Right forelimb (tissue), 1 donor: ENCODE data around the gene MNAT1.
"Not testable (repeated sequence)": the region's sequence is repeated elsewhere in the genome, so short reads cannot be mapped to it uniquely, and the experiment has no call there.

Experiments used
- DNase-seq: peaks from one replicate; pipeline ENCODE4 v3.0.0-alpha.2; 2018

MNAT1 gene

DNA sequence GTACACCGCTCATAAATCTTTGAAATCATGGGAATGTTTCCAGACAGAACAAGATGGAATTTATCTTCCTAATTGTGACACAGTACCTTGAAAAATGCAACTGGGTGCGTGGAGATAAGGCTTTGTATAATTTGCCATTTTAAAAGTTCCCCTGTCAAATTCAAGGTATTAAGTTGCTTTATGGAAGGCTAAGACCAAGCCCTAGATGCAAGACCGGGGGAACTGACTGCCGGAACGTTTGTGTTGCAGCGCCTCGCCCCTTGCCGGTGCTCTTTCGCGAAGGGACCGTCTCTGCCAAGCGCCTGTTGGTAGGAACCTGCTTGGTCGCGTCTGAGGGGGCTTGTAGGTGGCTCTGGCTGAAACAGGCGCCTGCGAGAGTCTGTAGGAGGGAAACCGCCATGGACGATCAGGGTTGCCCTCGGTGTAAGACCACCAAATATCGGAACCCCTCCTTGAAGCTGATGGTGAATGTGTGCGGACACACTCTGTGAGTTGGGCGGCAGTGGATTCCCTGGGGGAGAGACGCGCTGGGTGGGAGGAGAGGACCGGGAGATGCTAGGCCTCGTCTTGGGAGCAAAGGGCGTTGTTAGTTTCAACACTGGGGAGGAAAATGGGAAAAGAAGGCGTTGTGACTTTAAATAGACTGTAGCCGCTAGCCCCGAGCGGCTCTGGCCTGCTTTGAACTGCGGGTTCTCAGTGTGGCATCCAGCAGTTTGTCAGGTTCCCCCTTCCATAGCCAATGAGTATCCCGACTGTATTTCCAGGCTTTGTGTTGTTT is at the start of gene MNAT1:
MNAT1 (plus strand) TSS at position 297 of the 778 bp plus-strand sequence; CDS start at position 399, 102 bp downstream.
- peak; percentile 90 for DNase-seq

DNA sequence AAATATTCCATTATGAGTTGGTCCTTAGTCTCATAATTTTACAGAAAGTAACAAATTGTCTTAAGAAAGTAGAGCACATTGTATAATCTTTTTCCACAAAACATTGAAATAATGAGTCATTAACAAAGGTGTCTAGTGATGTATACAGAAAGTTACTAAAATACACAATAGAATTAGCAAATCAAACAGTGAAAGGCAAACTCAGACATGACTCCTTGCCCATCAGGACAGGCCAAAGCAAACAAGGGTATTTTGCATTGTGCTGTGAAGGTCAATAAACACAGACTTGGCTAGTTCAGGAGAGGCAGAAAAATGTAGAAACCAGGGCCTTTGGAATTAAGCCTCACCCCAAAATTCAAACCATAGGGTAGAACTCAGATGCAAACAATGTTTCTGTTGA is 47.7 kb upstream of the MNAT1 start:
- no peak for DNase-seq

DNA sequence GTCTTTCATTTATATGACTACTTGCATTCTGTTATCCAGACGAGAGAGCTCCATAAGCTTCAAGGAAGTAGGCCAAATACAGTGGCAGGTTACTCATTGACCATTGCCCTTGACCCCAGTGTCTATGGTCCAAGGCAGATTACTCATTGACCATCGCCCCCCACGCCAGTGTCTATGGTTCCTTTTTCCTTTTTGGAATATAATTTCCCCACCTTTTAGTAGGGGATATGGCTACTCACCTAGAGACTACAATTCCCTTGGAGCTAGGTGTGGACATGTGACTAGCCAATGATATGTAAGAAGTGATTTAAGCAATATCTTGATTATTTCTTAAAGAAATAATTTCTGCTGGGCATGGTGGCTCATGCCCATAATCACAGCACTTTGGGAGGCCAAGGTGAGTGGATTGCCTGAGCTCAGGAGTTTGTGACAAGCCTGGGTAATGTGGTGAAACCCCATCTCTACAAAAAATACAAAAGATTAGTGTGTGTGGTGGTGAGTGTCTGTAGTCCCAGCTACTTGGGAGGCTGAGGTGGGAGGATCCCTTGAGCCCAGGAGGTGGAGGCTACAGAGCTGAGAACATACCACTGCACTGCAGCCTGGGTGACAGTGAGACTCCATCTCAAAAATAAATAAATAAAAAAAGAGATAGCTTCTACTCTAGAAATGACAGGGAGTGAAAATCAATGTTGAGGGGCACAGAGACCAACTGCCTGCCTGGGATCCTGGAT is 43.0 kb upstream of the MNAT1 start:
- no peak for DNase-seq

DNA sequence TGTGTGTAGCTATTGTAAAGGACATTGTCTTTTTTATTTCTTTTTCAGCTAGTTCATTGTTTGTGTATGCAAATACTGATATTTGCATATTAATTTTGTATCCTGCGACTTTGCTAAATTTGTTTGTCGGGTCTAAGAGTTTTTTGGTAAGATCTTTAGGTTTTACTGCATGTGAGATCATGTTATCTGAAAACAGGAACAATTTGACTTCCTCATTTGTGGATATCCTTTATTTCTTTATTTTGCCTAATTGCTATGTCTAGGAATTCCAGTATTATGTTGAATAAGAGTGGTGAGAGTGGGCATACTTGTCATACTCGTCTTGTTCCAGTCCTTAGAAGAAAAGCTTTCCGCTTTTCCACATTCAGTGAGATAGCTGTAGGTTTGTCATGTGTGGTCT is 39.2 kb upstream of the MNAT1 start:
- DNase-seq = no peak

DNA sequence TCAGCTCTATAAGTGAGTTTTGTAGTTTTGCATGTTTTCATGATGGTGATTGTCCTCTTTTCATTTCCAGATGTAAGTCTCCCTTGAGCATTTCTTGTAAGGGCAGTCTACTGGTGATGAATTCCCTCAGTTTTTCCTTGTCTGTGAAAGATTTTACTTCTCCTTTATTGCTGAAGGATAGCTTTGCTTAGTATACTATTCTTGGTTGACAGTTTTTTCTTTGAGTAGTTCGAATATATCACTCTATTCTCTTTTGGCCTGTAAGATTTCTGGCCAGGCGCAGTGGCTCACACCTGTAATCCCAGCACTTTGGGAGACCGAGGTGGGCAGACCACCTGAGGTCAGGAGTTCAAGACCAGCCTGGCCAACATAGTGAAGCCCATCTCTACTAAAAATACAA is 34.0 kb upstream of the MNAT1 start:
- no peak for DNase-seq

DNA sequence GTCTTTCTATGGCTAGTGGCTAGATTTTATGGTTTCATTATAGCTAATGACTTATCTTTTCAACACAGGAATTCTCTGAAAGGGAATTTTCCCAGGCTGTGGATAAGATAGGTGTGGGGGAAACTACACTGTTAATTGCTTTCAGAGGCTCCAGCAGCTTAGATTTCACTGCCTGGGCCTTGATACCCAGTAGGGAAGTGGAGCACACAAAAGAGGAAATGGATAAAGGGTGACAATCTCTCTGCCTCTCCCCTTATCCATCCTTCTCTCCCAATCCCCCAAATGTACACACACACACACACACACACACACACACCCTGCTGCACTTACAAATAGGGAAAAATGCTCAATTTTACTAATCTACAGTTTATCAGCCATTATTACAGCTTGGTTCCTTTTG is 29.5 kb upstream of the MNAT1 start:
- no peak for DNase-seq

DNA sequence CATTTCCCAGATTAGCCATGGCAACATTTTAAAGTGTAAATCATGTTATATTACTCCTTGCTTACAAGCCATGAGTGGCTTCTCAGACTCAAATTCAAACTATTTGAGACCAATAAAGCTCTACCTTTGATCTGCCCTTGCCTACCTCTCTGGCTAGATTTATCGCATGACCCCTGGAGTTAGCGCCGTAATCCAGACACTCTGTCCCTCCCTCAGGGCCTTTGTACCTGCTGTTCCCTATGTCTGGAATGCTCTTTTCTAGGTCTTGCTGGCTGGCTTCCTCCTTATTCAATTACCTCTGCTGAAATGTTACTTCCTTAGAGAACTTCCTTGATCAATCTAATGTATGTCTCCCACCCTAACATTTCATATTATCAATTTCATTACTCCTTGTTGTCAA is 26.7 kb upstream of the MNAT1 start:
- no peak for DNase-seq

DNA sequence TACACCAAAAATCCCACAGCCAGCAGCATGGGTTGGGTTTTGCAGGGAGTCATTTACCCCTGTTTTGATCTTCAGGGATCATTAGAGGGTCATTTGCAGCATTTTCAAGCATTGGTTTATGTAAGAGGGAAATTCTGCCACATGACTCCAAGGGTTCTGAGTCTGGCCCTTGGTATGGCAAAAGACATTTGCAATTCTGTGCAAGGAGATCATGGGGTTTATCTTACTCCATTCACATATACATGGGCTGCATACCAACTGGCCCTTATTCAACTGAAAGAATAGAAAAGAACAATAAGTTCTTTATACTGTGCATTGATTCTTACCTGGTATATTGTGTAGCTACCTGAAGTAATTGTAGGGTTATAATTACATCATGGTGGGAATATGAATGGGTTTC is 24.1 kb upstream of the MNAT1 start:
- no peak for DNase-seq

DNA sequence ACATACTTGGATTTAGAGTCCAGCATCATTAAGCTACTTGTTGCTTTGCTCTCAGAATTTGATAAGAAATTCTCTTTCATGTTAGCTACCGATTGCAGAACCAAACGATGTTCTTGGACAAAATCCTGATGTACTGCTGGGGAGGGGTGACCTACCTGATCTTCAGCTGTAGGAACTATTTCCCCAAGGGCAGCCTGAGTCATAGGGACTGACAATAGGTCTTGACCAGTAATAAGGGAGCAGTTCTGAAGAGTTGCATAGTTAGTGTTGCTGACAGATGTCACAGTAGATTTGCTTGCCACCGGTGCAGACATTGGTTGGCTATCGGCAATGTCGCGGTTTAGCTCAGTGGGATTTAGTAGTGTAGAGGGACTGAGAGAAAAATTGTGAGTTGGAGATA is 21.0 kb upstream of the MNAT1 start:
- DNase-seq = no peak

DNA sequence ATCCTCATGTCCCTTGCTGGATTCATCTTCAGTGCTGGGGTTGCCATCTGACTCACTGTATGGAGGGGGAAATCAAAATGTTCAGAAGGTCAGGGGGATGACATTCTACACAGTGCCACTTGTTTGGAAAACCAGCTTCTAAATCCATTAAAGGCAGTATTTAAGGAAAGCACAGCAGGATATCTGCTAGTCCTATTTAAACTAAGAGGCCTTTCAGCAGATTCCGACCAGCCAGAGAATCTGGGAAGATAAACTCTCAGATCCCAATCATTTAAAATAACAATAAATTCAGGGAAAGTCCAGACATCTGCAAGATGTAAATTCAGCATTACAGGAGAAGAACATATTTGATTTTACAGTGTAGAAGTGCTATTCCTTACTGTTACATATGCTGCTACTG is 14.2 kb upstream of the MNAT1 start:
- no peak for DNase-seq

DNA sequence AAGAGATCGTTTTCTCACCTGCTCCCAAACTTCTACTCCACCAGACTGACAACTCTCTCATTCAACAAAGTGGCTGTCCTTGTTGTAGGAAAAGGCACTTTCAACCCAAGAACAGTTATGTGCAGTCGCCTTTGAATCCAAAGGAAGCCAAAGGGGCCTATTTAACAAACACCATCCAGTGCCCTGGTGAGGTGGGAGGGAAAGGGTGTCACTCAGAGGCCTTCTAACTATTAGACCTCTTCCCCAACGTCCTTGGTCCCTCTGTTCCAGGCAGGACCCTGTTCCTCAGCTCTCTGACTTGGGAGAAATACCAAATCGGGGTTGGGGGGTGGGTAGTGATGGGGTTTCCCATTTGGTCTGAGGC is 13.6 kb upstream of the MNAT1 start:
- DNase-seq = no peak

DNA sequence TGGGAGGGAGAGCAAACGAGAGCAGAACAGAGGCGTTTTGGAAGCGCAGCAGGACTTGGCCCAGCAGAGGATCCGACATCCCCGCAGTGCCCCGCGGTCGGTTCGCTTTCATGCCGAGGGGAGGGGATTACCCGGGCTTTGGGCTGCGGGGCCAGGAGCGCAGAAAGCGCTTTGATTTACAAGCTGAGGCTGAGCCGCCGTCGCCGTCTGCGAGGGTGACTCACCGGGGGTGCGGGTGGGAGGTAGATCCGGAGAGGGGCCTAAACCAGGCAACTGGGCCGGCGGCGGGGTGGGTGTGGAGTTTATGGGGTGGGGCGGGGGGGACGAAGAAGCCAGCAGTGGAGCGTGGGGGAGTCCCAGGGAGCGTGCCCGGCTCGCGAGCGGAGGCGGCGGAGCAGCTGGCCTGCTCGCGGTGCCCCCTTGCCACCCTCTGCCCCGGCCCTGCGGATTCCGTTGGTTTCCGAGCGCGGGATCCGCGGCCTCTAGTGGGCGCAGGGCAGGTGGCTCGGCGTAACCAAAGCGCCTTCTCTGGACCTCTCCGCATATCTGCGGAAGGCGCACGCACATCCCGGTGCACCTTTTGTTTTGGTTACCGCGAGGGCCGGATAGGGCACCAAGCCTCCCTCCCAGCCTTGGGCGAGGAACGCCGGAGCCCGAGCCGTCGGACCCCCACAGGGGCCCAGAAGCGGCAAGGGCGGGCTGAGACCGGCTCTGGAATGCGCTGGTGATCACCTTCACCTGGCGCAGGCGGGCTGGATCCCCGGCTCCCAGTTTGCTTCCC is 13.0 kb upstream of the MNAT1 start:
- DNase-seq = peak; percentile 71

DNA sequence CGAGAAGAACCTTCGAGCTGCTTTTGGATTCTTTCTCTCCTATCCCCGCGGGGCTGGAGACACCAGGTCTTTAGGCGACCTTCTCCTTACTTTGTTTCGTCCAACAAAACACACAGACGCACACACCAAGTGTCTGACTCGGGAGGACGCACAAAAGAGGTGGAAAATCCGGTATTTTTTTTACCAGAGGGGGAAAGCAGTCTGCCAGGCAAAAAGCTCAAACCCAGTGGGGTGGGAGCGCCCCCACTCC is 12.5 kb upstream of the MNAT1 start:
- no peak for DNase-seq

DNA sequence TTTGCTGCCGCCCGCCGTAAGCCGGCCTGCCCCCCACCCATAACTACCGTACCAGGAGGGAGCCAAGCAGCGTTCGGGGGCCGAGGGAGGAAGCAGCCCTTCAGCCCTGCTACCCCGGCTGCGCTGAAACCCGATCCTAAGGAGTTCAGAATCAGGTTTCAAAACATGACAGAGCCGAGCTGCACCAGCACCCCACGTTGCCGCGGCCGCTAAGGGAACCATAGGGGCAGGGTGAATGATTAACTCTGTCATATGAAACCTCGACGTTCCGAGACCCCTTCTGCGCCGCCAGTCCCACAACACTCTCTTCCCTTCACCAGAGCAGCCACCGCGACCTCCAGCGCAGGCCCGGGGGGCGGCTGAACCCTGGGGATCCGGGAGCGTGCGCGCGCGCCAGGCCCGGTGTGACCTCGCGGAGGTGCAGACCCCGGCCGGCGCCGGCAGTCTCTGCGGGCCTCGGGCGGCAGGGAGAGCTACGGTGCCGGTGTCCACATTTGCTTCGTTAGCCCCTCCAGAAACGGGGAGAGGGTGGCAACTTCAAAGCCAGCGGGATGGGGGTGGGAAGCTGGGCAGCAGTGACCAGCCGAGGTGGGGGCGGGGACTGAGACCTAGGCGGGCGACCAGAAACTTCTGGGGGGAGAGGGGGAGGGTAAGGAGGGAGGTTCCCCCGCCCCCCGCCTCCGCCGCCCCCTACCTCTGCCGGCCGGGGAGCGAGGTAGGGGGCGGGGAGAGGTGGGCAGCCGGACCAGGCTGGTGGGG is 12.0 kb upstream of the MNAT1 start:
- peak; percentile 63 for DNase-seq

DNA sequence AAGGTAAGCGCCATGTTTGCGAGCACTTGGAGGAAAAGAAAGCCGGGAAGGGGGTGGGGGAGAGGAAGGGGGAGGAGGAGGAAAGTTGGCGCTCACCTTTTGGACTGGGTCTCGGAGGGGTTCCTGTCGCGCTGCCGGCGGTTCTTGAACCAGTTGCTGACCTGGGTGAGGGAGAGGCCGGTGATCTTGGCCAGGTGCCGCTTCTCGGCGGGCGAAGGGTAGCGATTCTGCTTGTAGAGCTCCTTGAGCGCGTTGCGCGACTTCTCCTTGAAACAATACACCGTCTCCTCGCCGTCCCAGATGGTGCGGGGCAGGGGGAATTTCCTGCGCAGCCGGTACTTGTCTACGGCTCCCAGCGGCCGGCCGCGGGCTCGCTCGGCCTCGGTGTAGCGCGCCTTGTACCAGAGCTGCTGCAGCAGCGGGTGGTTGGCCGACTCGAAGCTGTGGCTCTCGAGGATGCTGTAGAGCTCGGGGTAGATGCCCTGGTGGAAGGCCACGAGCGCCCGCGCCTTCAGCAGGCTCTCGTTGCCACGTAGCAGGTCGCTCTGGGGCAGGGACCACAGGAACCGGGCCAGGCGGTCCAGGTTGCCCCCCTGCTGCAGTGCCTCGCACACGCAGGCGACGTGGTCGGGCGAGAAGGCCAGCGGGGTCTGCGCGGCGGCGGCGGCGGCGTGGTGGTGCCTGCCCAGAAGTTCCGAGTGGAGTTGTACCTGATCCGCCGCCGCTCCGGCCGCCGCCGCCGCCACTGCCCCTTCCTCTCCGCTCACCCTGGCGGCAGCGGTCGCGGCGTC is 11.2 kb upstream of the MNAT1 start:
- DNase-seq = peak; percentile 80

DNA sequence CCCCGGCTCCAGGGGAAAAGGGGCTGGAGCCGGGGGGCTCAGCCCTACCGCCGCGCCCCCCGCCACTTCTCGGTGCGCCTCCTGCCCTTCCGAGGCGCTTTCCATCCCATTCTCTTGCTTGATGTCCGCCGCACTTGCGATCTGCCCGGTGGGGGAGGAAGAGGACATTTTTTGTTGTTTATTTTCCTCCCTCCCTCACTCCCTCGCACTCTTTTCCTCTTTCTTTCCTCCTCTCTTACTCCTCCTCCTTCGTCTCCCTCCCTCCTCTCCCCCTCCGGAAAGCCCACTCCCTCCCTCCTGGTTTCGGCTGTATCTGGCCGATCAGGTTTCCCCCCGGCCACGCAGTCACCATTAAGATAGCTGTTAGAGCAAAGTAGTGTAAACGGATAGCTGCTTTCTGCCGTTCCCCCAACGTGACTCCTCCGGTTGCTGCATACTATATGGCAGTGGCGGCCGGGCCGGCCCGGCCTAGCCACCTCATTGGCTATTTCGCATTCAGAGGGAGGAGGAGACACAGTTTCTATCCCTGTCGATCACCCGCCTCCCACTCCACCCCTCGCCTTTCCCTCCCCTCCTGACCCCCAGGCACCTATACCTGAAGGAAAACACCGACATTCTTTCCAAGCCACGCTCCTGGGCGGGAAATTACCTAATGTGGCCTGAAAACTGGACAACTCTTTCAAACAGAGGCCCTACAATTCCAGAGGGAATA is 10.5 kb upstream of the MNAT1 start, which contains the start of gene SIX4:
SIX4 (minus strand) TSS at position 445 of the 712 bp plus-strand sequence; CDS start at position 168, 277 bp downstream.
- DNase-seq = peak; percentile 81

DNA sequence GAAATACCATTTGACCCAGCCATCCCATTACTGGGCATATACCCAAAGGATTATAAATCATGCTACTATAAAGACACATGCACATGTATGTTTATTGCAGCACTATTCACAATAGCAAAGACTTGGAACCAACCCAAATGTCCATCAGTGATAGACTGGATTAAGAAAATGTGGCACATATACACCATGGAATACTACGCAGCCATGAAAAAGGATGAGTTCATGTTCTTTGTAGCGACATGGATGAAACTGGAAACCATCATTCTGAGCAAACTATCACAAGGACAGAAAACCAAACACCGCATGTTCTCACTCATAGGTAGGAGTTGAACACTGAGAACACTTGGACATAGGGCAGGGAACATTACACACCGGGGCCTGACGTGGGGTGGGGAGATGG is 3.3 kb upstream of the MNAT1 start:
- not testable (repeated sequence) for DNase-seq

DNA sequence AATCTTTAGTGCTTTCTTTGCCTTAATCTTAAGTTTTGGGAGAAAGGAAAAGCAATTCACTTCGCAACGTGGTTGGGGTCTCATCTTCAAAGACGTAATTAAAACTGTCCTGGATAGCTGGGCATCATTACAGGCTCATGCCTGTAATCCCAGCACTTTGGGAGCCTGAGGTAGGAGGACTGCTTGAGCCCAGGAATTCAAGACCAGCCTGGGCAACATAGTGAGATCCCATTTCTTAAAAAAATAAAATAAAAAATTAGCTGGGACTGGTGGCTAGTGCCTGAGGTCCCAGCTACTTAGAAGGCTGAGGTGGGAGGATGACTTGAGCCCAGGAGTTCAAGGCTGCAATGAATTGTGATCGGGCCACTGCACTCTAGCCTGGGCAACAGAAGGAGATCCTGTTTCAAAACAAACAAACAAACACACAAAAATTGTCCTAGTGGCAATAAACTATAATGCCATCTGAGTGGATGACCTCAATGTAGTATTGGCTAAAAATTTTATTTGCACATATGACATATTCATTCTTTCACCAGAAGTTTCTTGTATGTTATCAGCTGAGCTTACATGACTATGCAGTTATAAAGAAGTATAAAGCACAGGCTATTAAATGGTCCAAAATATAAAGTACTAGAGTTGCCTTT is 1.6 kb upstream of the MNAT1 start:
- DNase-seq = no peak

DNA sequence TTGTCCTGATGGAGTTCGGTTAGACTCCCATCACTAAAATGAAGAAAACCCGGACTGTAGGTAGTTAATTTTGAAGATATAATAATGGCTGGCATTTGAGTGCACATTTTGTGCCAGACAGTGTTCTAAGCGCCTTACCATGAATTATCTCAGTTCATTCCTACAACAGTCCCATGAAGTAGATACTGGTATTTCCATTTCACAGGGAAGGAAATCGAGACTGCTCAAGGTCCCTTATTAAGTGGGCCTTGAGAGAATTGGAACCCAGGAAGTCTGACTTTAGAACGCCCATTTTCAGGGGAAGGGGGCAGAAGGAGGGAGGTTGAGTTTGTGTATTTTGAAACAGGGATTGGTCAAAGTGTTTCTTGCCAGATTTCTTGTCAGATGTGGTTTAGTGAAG is 855 bp downstream of the MNAT1 start:
- no peak for DNase-seq

DNA sequence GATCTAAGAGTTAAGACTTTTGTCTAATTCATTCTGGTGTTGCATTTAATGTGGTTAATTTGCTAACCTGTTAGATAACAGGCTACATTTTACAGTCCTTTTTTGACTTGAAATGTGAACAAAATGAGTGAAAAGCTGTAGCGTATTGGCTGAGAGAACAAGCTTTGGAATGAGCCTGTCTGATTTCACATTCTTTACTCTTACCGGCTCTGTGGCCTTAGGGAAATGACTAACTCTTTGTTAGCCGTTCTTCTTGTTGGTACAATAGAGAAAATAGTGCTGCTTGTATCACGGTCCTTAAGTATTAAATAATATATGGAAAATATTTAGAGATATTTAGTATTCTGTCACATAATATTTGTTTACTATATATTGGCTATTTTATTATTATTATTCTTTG is 1.9 kb downstream of the MNAT1 start:
- DNase-seq = no peak

DNA sequence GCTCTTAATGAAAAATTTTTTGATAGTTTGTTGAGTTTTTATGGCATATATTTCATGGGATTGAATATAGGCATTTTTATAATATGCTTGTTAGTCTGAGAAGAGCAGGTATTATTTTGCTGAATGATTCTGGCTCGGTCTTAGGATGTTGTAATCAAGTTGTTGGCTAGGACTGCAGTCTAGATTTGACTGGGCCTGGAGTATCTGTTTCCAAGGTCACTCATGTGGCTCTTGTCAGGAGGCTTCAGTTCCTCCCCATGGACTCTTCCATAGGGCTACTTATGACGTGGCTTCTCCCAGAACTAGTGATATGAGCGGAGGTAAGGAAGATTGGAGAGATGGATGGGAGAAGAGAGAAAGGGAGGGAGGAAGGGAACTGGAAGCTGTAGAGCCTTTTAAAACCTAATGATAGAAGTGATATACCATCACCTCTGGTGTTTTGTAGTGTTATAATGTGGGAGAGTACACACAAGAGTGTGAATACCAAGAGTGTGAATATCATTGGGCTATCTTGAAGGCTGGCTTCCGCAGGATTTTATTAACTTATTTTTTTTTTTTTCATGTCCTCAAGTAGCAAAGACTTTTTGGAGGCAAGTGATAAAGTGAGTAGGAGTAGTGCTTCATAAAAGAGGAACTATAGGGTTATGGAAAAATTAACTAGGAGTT is 4.4 kb downstream of the MNAT1 start:
- no peak for DNase-seq
